22Rv1 (cell line): Measurements from ENCODE around the gene ARHGEF4.

Experiments used
- H3K27ac ChIP-seq: fragments of 450-650 bp; 2 replicates; pipeline ENCODE4 v1.5.1; 2017
- ZFX ChIP-seq: fragments of 450-650 bp; IDR thresholded peaks from 2 replicates; pipeline ENCODE4 v1.6.1; 2017; ENCODE audit warnings: antibody characterized with exemption, borderline replicate concordance
- TF ChIP-seq, protein P1 (sequence below): fragments of 450-650 bp; IDR thresholded peaks from 2 replicates; pipeline ENCODE4 v1.5.1; 2017; ENCODE audit warnings: mild to moderate bottlenecking

Gene ARHGEF4

DNA sequence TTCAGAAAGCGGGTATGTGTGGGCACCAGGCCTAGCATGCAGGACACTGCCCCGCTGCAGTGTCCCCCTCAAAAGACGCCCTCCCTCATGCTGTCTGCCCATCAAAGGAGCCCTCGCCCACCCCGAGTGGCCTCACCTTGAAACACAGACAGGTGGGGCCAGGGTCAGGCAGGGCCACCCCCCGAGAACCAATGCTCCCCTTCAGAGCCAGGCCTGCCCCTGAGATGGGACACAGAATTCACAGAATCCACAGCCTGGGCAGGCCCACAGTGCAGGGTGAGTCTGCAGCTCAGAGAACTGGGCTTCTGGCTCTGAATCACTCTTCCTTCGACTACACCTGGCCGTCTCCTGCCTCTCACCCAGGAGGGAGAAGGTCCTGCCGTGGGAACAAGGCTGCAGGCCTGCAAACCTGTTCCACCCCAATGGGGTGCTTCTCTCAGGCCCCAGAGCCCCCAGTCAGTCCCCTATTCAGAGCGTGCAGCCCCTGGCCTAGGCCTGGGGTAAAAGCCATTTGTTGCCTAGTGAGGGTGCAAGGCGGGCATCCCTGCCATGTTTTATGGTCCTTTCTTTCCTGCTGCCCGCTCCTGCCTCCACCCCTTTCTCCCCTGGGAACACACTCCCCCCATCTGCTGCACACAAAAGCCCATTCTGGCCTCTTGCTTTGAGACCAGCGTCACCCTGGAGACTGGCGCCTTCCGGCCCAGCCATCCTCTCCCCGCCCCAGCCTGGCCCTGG lies 11.3 kb upstream of the ARHGEF4 start:
- H3K27ac ChIP-seq, result no peak overlapping the region
- TF ChIP-seq ZFX, result no peak
- TF ChIP-seq, protein P1, sequence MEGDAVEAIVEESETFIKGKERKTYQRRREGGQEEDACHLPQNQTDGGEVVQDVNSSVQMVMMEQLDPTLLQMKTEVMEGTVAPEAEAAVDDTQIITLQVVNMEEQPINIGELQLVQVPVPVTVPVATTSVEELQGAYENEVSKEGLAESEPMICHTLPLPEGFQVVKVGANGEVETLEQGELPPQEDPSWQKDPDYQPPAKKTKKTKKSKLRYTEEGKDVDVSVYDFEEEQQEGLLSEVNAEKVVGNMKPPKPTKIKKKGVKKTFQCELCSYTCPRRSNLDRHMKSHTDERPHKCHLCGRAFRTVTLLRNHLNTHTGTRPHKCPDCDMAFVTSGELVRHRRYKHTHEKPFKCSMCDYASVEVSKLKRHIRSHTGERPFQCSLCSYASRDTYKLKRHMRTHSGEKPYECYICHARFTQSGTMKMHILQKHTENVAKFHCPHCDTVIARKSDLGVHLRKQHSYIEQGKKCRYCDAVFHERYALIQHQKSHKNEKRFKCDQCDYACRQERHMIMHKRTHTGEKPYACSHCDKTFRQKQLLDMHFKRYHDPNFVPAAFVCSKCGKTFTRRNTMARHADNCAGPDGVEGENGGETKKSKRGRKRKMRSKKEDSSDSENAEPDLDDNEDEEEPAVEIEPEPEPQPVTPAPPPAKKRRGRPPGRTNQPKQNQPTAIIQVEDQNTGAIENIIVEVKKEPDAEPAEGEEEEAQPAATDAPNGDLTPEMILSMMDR, result no peak

DNA sequence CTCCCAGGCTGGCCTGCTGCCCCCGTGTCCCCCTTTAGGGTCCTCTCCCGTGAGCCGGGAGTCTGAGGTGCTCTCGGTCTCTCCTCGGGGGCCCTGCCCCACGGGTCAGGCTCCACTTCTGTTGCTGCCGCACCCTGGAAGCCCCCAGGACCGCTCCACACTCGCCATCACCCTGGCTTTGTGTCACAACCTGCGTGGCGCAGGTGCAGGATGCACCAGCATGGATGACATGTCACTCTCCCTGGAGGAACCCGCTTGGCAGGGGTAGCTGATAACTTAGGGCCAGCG lies 10.8 kb upstream of the ARHGEF4 start:
- no peak overlapping the region for H3K27ac ChIP-seq
- TF ChIP-seq ZFX, result no peak

DNA sequence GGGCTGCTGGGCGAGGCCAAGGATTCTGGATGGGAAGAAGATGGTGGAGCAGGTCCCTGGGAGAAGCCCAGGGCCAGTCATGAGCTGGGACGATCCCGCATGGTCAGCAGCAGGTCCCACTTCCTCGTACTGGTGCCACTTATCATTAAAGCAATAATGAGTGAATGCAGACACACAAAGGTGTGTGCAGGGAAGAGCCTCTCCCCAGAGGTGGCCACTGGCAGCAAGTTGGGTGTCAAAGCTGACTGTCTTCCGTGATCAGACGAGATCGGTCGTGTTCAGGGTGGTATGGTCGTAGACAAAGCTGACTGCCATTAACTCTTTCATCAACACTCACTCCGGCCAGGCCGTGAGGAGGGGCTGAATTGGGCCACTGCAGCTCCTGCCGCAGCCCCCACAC lies 10.3 kb upstream of the ARHGEF4 start:
- H3K27ac ChIP-seq, result no peak overlapping the region
- TF ChIP-seq, protein P1, result no peak
- TF ChIP-seq ZFX, result no peak

DNA sequence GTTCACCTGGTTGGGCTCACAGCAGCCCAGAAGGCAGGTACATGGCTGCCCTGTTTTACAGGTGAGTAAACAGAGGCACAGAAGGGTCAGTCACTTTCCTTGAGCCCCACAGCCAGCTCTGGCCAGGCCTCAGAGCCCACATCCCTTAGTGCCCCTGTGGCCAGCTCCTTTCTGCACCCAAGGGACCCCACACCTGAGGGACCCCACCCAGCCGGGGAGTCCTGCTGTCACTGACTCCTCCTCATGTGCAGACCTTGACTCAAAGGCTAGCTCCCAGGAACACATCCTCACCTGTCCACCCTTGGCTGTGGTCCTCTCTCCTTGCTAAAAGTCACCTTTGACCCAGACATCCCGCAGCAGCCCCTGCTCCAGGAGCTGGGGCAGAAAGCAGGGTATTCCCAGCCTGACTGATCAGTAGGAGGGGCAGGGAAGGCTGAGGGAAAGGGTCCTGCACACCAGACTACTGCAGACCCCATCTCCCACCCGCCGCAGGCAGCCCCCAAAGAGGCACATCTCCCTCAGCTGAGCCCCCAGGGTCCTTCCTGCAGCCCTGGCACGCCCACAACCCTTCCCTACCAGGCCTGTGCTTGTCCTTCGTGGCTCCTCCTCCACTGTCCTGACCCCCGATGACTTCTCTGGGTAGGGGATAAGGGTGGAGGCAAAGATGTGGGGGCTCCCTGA lies 9.8 kb upstream of the ARHGEF4 start:
- TF ChIP-seq ZFX, result no peak
- no peak overlapping the region for H3K27ac ChIP-seq

DNA sequence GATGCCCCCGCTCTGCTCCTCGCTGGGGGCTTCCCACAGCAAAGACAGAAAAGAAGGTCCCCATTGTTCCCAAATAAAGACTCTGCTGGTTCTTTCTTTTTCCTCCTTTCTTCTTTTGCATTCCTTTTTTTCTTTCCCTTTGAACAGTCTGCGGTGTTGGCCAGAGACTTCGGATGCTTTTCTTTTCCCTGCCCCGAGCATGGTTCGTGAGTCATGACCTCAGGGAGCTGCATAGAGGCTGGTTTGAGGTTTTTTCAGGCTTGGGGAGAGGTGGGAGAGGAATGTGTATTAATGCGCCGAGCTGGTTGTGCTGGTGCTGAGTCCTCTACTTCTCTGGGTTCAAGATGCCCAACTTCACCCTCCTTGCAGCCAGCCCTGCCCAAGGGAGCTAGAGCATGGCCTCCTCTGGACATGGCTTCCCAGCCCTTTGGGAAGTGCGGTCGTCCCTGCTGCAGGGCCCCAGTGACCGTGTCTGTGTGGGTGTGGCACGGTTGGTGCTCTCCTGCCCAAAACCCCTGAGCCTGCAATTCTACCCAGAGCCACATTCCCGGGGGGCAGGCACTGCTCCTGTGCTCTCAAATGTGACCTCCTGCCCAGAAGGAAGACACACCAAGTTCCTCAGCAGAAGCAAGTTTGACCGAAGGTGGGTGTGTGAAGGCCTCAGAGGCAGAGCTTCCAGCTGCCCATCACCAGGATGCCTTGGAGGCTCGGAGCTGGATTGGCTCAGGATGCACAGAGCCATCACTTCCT lies 9.0 kb upstream of the ARHGEF4 start:
- TF ChIP-seq ZFX, result no peak
- TF ChIP-seq, protein P1, result no peak
- no peak overlapping the region for H3K27ac ChIP-seq

DNA sequence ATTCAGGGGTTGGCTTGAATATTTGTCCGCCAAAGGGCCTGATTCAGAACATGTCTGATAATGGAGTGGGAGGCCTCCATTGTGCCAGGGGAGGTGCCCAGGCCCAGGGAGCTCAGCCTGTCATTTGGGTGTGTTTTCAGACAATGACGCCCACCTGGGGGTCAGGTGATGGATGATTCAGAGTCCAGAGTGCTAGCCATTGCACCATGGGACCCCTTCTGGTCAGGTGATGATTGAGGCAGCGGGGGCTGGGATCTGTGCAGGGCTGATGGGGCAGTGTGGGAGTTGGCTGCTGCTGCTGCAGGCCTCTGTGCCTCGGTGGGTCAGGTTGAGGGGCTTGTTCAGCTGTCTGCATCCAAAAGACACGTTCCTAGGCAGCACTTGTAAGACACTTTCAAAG lies 8.3 kb upstream of the ARHGEF4 start:
- TF ChIP-seq, protein P1, result no peak
- TF ChIP-seq ZFX, result no peak
- no peak overlapping the region for H3K27ac ChIP-seq

DNA sequence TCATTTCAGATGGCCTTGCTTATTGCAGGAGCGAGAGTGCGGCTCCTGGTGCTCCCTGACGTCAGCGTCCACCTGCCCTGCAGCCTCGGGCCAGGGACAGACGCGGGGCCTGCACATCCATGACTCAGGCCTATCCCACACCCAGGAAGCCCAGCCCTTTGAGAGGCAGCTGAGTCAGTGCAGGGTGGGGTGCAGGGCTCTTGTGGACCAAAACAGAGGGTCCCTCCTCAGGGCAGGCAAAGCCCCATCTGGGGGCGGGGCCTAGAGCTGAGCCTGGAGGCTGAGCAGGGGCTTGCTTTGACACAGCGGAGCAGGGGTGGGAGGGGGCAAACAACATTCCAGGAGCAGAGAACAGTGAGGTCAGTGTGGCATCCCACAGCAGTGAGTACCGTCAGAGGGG lies 7.7 kb upstream of the ARHGEF4 start:
- no peak overlapping the region for H3K27ac ChIP-seq
- TF ChIP-seq, protein P1, result no peak
- no peak for TF ChIP-seq ZFX

DNA sequence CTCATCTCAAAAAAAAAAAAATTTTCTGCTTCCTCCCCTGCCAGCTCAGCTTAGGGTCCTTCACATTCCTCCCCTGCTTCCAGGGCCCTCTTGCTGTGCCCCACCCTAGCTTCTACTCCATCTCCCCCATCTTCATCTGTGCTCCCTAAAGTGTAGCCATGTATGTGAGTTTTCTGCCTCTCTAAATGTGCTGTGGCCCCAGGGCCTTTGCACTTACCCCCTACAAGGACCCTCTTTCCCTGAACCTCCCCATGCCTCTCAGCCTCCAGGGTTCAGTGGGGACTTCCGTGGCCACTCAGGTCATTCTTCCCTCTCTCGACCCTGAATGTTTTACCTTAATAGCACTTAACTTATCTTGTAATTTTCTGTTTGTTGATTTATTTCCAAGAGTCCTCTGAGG lies 6.2 kb upstream of the ARHGEF4 start:
- no peak overlapping the region for H3K27ac ChIP-seq
- TF ChIP-seq ZFX, result no peak
- TF ChIP-seq, protein P1, result no peak
